Breast epithelium (tissue), 3 donors: ENCODE results near the gene SLC66A1.

Experiments
- CTCF ChIP-seq, 3 donors: fragments of 450-650 bp; IDR thresholded peaks; one replicate each; pipeline ENCODE4 v1.5.1; 2016 to 2017; ENCODE audit warnings: antibody characterized with exemption in 3 of 3, mild to moderate bottlenecking in 3 of 3, moderate library complexity in 3 of 3
- POLR2A ChIP-seq: fragments of 450-650 bp; IDR thresholded peaks from one replicate; pipeline ENCODE4 v1.6.1; 2016; ENCODE audit warnings: antibody characterized with exemption, mild to moderate bottlenecking, moderate library complexity

DNA sequence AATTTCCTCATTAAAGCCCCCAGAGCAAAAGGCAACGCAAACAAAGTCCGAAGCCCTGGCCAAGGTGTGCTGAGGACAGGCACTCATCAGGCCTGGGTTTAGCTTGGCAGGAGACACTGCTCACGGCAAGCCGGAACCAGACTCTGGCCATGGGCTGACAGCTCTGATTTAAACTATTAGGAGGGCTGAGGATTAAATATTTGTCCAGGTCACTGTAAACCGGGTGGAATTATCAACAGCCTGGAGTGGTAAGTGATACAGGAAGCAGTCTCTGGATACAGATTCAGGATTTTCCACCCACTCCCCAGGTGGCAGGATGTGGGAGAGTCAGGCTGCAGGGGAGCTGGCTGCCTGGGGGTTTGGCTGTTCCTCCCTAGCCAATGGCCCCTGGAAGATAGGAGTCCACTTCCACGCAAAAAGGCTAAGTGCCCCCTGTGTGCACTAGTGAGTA is 42.4 kb downstream of the SLC66A1 start:
- no peak for TF ChIP-seq CTCF (IDR thresholded peaks at IDR 0.05)
- no peak for TF ChIP-seq POLR2A
